HG03378 (cell line): ENCODE data around the gene CSF2.

ENCODE experiments used
- ATAC-seq: cut with Tn5 transposase; IDR thresholded peaks from one replicate; pipeline ENCODE4 v1.9.1; 2021; ENCODE audit warnings: mild to moderate bottlenecking, moderate library complexity; ENCODE audit not compliant: unreplicated experiment

The CSF2 gene

DNA sequence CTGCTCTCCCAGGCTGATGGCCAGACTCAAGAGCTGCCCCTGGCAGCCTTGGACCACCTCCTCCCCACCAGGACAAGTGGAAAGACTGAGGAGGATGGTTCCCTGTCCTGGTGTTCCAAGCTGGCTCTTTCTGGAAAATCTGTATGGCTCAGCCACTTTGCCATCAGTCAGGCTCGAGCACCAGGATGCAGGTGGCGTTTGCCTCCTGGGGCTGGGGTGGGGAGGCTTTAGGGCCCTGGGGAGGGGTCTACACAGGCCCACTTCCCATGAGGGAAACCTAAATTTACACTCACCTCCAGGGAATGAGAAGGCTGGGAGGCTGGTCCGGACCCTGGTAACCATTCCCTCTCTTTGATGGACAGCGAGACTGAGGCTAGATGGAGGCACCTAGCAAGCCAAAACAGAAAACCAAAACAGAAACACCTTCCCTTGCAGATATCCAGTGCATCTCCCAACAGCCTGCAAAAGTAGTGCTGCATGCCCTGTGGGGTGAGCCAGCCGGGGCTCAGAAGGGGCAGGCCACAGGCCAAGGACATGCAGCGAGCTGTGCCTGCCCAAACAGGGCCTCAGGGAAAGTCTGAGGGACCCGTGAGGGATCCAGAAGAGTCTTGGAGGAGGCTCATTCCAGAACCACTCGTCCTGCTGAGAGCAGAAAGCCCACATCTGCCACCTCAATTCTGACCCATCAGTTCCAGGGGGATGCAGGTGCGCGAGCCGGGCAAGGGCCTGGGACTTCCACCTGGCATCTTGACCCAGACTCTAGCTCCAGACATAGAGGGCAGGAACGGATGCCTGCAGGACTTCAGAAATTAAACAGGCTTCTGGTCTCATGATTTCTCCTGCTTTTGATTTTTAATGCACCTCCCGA lies 5.4 kb upstream of the CSF2 start:
- no peak for ATAC-seq

DNA sequence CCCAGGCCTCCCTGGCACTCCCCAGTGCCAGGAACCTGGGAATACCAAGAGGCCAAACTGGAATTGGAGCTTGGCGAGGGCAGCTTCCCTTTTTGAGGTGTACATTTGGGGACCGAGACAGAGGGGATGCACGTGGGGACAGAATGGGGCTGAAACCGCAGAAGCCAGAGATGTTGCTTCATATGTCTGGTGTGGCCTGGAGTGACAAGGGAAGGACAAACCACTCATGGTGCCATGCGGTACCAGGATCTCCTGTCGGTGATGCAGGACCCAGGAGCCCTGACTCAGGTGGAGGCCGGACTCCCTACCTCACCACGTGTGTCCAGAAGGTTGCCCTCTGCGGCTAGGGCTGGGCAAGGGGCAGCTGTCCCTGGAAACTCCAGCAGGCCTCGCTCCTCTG lies 4.0 kb upstream of the CSF2 start:
- no peak for ATAC-seq

DNA sequence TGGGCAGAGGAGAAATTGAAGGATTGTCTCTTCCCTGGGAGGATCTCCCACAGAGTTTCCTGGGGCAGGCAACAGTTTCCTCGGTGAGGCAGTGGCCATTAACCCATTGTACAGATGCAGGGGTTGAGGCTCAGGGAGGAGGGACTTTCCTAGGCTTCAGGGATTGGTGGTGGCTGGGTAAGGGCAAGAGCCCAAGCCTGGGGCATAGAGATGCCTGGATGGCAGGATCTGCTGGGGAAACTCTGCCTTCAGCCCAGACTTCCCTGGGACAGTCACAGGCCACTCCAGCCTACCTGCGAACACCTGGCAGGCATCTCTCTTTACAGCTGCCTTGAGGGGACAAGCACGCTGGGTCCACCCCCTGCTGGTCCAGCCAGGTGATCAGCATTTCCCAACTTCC lies 3.6 kb upstream of the CSF2 start:
- no peak for ATAC-seq

- ATAC-seq = no peak
These were observed 2.9 kb upstream of the CSF2 start for GRCh38 chr5:132070460-132071337.

GRCh38 chr5:132071338-132071707 lies 2.3 kb upstream of the CSF2 start:
- ATAC-seq = no peak

DNA sequence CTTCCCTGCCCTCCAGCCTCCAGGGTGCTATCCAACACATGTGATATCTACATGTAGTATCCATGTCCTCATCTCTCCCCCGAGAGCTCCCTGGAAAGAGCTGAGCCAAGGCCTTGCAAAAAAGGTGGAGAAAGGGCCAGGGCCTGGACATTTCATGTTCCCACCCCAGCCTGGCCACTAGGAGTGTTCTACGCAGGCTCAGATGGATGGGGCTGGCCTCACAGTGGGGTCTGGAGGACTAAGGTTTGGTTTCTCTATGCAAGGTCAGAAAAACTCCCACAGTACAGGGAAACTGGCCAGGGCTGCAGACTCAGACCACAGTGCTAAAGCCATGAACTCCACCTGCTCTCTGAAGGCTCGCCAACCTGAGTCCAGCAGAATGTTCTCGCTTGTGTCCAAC lies 1.5 kb upstream of the CSF2 start:
- ATAC-seq = no peak

- no peak for ATAC-seq
These were observed 1.1 kb upstream of the CSF2 start for GRCh38 chr5:132072528-132072927.

GRCh38 chr5:132074091-132074771 lies 642 bp downstream of the CSF2 start:
- no peak for ATAC-seq

DNA sequence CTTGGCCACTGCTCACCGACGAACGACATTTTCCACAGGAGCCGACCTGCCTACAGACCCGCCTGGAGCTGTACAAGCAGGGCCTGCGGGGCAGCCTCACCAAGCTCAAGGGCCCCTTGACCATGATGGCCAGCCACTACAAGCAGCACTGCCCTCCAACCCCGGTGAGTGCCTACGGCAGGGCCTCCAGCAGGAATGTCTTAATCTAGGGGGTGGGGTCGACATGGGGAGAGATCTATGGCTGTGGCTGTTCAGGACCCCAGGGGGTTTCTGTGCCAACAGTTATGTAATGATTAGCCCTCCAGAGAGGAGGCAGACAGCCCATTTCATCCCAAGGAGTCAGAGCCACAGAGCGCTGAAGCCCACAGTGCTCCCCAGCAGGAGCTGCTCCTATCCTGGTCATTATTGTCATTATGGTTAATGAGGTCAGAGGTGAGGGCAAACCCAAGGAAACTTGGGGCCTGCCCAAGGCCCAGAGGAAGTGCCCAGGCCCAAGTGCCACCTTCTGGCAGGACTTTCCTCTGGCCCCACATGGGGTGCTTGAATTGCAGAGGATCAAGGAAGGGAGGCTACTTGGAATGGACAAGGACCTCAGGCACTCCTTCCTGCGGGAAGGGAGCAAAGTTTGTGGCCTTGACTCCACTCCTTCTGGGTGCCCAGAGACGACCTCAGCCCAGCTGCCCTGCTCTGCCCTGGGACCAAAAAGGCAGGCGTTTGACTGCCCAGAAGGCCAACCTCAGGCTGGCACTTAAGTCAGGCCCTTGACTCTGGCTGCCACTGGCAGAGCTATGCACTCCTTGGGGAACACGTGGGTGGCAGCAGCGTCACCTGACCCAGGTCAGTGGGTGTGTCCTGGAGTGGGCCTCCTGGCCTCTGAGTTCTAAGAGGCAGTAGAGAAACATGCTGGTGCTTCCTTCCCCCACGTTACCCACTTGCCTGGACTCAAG lies 1.5 kb downstream of the CSF2 start:
- ATAC-seq = no peak

- ATAC-seq = no peak
These were observed 2.1 kb downstream of the CSF2 start for GRCh38 chr5:132075719-132076077.

DNA sequence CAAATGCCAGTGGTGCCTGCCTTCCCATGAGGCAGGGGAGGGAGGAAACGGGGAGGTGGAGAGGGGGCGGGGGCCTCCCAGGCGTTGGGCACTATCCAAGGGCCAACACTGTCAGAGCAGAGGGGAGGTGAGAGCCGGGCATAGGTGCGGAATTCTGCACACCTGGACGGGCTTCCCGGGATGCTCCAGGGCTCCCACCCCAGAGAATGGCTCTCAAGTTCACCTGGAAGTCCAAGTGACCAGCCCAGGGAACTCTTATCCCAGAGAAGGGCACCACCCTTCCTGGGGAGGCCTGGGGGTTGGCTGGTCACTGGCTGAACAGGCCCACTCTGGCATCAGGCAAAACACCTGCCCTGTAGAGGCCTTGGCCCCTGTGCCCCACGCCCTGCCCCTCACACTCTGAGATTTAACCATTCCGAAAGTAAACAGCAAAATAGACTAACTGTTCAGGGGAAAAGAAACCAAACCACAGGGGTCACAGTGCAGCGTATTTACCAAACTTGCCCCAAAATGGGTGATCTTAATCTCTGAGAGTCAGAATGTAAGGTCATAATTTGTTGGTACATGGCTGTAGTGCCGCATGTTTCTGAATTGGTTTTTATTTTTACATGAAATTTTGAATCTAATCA lies 2.7 kb downstream of the CSF2 start:
- no peak for ATAC-seq

- ATAC-seq = no peak
These were observed 3.4 kb downstream of the CSF2 start for GRCh38 chr5:132076983-132077382.

DNA sequence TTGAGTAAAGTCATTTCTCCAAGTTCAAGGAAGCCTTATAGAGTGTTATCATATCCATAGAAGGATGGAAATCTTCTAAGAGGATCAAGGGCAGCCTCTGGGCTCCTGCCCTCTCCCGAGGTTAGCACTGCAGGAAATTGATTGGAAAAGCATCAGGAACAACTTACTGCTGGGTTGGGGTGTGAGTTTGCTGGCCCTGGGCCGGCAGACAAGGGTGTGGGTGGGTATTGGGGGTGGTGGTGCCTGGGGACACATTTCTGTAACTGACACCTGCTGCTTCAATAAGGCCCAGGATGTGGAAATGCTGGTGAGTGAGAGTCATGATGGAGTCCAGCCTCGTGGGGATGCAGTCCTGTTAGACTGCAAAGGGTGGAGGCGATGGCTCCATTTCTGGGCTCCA lies 5.5 kb downstream of the CSF2 start:
- ATAC-seq = no peak

GRCh38 chr5:132079619-132080018 lies 6.0 kb downstream of the CSF2 start:
- ATAC-seq = no peak

- no peak for ATAC-seq
These were observed 7.0 kb downstream of the CSF2 start for GRCh38 chr5:132080595-132080994.

- ATAC-seq = no peak
These were observed 7.9 kb downstream of the CSF2 start for GRCh38 chr5:132081458-132081857.

GRCh38 chr5:132082329-132083023 lies 8.9 kb downstream of the CSF2 start:
- ATAC-seq = no peak

DNA sequence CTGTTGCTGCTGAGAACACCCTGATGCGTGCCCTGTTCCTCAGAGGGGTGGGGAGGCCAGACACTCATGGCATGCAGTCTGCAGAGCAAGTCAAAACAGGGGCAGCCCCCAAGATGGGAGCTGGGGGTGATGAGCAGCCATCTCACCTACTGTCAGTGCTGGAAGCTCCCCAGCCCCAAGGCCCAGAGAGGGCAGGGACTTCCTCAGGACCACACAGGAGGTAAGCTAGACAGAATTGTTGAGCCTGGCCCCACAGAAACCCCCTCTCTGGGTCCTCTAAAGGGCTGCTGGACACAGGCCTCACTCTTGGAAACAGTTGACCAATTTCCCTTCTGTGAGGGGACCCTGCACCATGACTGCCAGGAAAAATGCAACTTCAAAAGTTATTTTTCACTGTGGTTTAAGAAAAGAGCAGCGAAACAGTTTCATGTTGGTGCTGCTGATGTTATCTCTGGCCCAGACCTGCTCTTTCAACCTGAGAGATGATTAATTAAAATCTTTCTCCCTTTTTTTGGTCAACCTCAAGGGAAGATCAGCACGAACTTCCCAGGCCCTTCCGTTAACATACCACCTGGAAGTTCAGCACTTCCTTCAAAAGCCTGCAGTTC lies 9.6 kb downstream of the CSF2 start:
- no peak for ATAC-seq

GRCh38 chr5:132085686-132086085 lies 12.1 kb downstream of the CSF2 start:
- no peak for ATAC-seq
